OCI-LY1 (cell line): Measurements from ENCODE around the gene COL8A1.

ENCODE experiments used
- CTCF ChIP-seq: fragments of 200-600 bp; sonication (generic), shearing (Covaris generic); IDR thresholded peaks from 2 replicates; pipeline ENCODE4 v1.5.1; 2017; ENCODE audit warnings: mild to moderate bottlenecking, antibody characterized with exemption, low read length, moderate library complexity, mixed read lengths
- EZH2 ChIP-seq: fragments of 200-600 bp; sonication (generic), shearing (Covaris generic); IDR thresholded peaks from 2 replicates; pipeline ENCODE4 v1.8.0; 2017; ENCODE audit warnings: borderline replicate concordance, mixed run types, mild to moderate bottlenecking, antibody characterized with exemption, low read length, moderate library complexity, mixed read lengths

- TF ChIP-seq CTCF (no peak), EZH2 (no peak)
These were observed 23.6 kb upstream of the COL8A1 start for GRCh38 chr3:99614768-99615167.
